HG02642 (cell line): ENCODE data around the gene GCDH.
"Not testable (repeated sequence)": the region's sequence is repeated elsewhere in the genome, so short reads cannot be mapped to it uniquely, and the experiment has no call there.

Experiments used
- ATAC-seq: cut with Tn5 transposase; IDR thresholded peaks from one replicate; pipeline ENCODE4 v1.9.1; 2021; ENCODE audit warnings: mild to moderate bottlenecking; ENCODE audit not compliant: unreplicated experiment, poor library complexity

The GCDH gene

GRCh38 chr19:12896460-12896859 lies 5.5 kb downstream of the GCDH start:
- ATAC-seq, result no peak

- ATAC-seq, result peak; percentile 78
Measured at GRCh38 chr19:12899891-12900518, 9.0 kb downstream of the GCDH start.

DNA sequence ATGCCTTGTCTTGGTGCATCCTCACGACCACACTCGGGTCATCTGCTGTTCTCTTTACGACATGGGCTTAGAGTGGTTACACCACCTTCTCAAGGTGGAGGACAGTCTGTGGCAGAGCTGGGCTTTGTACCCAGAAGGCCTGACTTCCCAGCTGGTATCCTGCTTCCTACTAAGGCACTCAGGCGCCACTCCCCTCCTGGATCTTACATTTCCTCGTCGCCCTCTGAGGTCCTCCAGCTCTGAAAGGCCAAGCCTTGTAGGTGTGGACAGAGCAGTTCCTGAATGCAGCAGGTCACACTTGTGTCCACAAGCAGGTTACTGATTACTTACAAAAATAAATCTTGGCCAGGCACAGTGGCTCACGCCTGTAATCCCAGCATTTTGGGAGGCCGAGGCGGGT lies 16.2 kb downstream of the GCDH start:
- ATAC-seq, result no peak

DNA sequence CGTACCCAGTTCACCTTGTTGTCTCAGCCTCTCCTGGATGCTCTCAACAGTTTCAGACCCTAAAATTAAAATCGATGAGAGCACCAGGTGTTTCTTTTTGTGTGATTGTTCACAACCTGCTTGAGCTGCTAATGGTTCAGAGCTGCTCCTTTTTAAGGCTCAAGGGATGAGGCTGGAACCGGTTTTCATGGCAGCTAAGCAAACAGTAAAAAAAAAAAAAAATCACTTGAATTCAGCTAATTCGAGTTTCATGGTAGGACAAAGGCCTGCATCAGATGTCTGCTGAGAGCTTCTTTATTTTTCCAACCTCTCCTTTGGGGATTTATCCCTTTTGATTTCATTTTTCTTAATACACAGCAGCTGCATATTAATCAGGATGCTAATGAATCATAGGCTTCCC lies 21.6 kb downstream of the GCDH start:
- ATAC-seq, result no peak

DNA sequence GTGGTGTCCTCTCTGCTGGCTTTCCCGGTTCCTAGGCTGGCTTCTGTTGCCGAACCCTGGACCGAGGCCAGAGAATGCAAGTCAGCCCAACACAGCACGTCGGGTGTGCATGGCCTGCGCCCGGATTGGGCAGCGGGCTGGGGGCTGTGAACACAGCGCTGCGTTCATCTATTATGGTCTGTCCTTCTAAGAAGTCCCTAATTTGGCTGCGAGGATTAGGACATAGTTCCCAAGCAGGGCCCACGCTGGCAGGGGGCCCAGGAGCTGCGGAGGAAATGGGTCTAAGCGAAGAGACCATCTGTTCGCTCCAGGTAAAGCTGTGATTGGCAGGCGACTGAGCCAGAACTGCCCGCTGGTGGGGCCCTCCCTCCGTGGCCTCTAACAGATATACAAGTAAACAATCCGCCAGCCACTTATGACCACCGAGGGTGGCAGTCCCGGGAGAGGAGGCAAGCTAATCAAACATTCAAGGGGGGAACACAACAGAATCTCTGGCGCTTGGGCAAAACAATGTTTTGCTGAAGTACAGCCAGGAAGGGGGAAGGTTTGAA lies 22.1 kb downstream of the GCDH start:
- no peak for ATAC-seq

GRCh38 chr19:12913851-12914690 lies 23.1 kb downstream of the GCDH start:
- no peak for ATAC-seq

DNA sequence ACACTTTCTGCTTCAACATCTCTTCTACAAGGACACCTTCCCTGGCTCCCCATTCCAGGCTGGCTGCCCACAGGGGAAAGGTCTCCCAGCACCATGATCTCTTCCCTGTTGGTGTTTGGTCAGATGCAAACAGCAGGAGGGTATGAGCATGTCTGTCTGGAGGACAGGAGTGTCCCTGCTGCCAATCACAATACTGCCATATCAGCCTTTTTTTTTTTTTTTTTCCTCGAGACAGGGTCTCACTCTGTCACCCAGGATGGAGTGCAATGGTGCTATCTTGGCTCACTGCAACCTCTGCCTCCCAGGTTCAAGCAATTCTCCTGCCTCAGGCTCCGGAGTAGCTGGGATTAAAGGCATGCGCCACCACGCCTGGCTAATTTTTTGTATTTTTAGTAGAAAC lies 24.9 kb downstream of the GCDH start:
- ATAC-seq, result not testable (repeated sequence)

DNA sequence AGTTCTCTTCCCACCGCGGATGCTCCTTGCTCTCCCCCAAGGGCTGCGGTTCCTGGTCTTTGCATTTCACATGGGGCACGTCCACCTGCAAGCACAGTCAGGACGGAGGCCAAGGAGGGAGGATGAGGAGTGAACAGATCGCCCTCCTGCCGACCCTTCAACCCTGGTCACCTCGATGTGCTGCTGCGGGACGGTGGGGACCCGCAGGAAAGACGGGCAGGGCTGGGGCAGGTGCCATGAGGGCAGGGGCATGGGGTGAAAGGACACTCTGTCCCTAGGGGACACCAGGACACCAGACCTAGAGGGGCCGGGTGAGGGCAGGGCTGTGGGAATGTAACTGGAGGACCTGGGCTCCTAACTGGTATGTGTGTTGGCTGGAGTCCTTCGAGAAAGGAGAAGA lies 27.3 kb downstream of the GCDH start:
- no peak for ATAC-seq

GRCh38 chr19:12921047-12921446 lies 30.1 kb downstream of the GCDH start:
- no peak for ATAC-seq

DNA sequence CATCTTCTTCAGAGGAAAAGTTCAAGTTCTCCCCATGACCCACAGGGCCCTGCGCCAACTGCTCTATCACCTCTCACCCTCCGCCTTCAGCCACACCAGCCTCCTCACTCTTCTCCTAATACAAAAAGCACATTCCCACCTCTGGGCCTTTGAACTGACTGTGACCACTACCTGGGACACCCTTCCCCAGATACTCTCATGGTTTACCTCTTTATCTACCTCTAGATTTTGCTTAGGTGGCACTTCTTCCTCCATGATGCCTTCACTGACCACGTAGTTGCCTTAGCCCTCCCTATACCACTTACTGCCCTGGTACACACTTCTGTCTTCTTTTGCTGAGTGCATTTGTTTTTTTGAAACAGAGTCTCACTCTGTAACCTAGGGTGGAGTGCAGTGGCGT lies 32.0 kb downstream of the GCDH start:
- no peak for ATAC-seq

- ATAC-seq, result no peak
Measured at GRCh38 chr19:12924621-12925310, 33.8 kb downstream of the GCDH start.

DNA sequence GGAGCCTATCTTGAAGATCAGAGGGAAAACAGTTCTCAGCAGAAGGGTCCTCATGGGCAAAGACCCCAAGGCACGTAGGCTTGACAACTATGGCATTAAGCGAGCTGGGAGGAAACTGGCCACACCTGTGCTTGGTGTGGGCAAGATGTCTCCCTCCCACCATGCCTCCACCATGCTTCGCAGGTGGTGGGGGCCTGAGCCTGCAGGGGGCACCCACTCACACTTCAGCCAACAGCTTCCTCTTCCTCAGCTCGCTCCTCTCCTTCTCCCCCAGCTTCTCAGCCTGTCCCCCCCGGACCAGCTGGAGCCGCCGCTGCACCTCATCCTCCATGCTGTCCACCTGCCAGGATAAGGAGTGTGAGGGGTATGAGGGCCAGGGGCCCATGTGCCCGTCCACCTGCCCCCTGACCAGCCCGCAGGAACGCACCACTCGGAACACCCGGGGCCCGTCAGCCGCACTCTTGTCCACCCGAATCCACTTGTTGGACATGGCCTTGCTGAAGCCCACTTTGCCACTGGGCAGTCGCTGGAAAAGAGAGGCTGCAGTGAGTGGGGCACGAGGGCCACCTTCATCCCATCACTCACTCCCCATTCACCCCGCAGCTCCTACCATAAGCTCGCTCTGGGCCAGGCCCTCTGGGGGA lies 39.2 kb downstream of the GCDH start:
- no peak for ATAC-seq

DNA sequence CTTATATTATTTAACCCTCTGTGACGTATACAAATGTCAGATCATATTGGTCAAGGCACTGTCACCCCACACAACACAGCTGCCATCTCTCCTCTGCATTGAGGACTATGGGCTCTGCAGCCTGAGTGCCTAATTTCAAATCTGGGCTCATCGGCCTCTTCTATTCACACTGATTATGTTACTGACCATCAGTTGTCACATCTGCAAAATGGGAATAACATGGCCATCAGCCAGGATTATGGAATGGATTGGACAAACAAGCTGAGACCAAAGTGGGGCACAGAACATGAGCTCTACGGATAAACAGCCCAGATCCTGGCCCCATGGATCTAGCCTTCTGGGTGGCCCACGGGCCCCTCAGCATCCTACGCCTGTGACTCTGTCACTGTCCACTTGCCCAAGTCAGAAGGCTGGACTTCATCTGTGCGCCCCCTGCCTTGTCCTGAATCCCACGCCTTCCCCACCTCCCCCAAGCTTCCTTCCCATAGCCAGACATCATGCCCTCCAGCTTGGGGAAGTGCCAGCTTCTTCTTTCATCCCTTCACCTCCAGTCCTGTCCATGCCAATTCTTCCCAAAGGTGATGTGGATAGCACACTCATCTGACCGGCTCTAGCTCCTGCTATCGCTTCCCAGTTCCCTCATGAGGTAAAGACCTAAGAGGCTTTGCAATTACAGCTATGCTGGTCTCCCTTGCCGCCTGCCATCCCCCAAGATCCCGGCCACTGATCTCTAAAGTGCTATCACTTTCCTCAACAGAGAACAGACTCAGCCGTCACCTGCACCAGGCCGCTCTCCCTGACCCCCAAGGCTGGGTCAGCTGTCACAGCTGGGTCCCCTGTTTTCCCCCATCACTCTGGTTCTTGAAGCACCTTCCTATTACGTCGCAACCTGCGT lies 41.7 kb downstream of the GCDH start:
- no peak for ATAC-seq

DNA sequence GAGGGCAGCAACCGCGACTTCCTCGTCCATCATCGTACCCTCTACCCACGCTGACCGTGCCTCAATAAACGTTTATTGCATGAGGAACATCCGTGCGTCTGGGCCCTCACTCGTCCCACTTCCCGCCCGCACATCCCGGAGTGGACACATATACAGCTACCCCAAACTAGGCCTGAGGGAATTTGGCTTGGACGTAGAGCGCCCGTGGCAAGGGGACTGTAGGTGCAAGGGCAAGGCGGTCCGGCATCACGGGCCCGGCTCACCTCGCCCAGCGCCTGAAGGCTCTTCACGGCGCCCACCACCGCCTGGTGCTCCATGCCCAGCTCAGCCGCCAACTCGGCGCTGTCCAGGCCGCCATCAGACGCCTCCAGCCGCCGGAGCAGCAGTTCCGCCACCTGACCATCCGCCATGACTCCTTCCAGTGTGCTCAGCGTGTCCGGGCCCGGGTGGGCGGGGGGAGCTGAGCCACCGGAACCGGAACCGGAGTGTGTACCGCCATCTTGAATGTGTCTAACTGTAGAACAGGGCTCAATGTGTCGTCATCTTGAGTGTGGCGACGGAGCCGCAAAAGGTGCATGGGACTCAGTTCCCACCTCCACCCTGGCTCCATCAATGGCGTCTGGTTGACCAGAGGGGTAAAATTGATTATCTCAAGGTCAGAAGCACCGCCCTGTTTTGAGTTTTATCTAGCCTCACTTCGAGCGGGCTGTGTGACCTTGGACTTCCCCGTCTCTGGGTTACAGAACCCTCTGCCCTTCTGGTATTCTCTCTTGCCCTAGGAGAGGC lies 42.5 kb downstream of the GCDH start, which contains the start of gene FARSA:
FARSA (minus strand) TSS at position 425 of the 786 bp plus-strand sequence; CDS start at position 410, 15 bp downstream.
- peak; percentile 44 for ATAC-seq

- ATAC-seq, result no peak
Measured at GRCh38 chr19:12935071-12935470, 44.1 kb downstream of the GCDH start.

- no peak for ATAC-seq
Measured at GRCh38 chr19:12936582-12936981, 45.6 kb downstream of the GCDH start.

- no peak for ATAC-seq
Measured at GRCh38 chr19:12937093-12937926, 46.4 kb downstream of the GCDH start.
